Fibroblast of lung (primary cell): ENCODE measurements around the gene EFR3B.

Experiments used
- CTCF ChIP-seq, 2 donors: IDR thresholded peaks in 1 of 2; conservative IDR thresholded peaks in 1 of 2; 1 replicate in 1 of 2; 2 replicates in 1 of 2; pipeline ENCODE4 v1.5.1; 2011 to 2012; ENCODE audit warnings: low read length in 2 of 2, control low read depth in 1 of 2, inconsistent platforms in 1 of 2, low read depth in 1 of 2, mild to moderate bottlenecking in 1 of 2
- EZH2 ChIP-seq: IDR thresholded peaks from 2 replicates; pipeline ENCODE4 v1.5.1; 2012; ENCODE audit warnings: low read length, control low read depth, mild to moderate bottlenecking; ENCODE audit errors: missing control alignments

DNA sequence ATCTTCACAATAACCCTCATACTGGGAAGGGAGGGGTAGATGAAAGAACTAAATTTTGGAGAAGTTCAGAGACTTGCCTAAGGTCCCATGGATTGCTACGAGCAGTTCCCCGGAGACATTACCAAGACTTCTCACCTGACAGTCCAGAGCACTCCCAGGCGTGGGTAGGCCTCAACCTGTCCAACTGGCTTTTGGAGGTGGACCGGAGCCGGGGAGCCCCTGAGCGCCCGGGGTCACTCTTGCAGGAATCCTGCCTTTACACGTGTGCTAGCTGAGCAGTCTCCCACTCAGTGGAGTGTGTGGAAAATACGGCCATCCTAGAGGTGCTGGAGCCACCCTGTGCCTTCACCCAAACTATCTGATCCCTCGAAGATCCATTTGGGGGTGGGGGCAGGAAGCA lies 118.5 kb downstream of the EFR3B start:
- TF ChIP-seq EZH2 (no peak), CTCF (conservative IDR thresholded peaks at IDR 0.05 in 1 of 2, IDR thresholded peaks at IDR 0.05 in 1 of 2; ENCODE audit: low read depth in 1 of 2, low read length in 2 of 2) (no peak)
